IMR-90 (cell line): ENCODE results near the gene MSI2.

ENCODE experiments used
- BHLHE40 ChIP-seq: fragments of 150-350 bp; IDR thresholded peaks from 2 replicates; pipeline ENCODE4 v1.6.1; 2016; ENCODE audit warnings: mild to moderate bottlenecking, low read depth, low read length
- CEBPB ChIP-seq: IDR thresholded peaks from 2 replicates; pipeline ENCODE4 v1.6.1; 2012; ENCODE audit warnings: low read depth, low read length, improper control_type of control experiment
- CHD1 ChIP-seq: IDR thresholded peaks from 2 replicates; pipeline ENCODE4 v1.6.1; 2012; ENCODE audit warnings: low read depth, low read length, improper control_type of control experiment
- CTCF ChIP-seq: conservative IDR thresholded peaks from 2 replicates; pipeline ENCODE4 v1.5.1; 2012; ENCODE audit warnings: mild to moderate bottlenecking, low read depth, low read length, improper control_type of control experiment
- FOS ChIP-seq: fragments of 150-350 bp; IDR thresholded peaks from 2 replicates; pipeline ENCODE4 v1.6.1; 2016; ENCODE audit warnings: low read depth, low read length
- MAFK ChIP-seq: IDR thresholded peaks from 2 replicates; pipeline ENCODE4 v1.6.1; 2012; ENCODE audit warnings: low read depth, low read length, improper control_type of control experiment
- POLR2A ChIP-seq: IDR thresholded peaks from 2 replicates; pipeline ENCODE4 v1.6.1; 2012; ENCODE audit warnings: mild to moderate bottlenecking, low read depth, low read length
- SMC3 ChIP-seq: fragments of 150-350 bp; IDR thresholded peaks from 2 replicates; pipeline ENCODE4 v1.6.1; 2016; ENCODE audit warnings: low read depth, mild to moderate bottlenecking, antibody characterized with exemption, low read length, moderate library complexity

DNA sequence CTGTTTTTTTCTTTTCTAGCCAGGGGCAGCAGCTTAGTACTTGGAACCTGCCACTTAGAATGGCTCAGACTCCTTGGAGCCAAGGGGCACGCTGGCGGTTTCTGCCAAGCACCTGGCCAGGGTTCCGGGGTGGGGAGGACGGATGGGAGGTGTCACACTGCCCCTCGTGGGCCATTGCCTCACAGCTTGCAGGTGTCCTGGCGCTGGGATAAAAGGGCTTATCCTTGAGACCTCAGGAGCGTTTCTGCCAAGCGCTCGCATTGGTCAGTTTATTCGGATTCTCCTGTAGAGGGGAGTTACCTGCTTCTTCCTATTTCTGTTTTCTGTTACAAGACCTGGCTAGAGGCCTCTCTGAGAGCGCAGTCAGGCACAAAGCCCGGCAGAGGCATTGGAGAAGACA lies 234.6 kb downstream of the MSI2 start:
- no peak for TF ChIP-seq CTCF
- no peak for TF ChIP-seq BHLHE40
- TF ChIP-seq MAFK = no peak
- TF ChIP-seq POLR2A = no peak
- no peak for TF ChIP-seq SMC3
- TF ChIP-seq CEBPB = no peak
- no peak for TF ChIP-seq CHD1
- no peak for TF ChIP-seq FOS
